Fibroblast of pulmonary artery (primary cell): ENCODE data around the gene YARS1.

Experiments used
- DNase-seq: peaks from one replicate; pipeline ENCODE4 v3.0.0-alpha.2; 2010; ENCODE audit warnings: low read depth
- H3K4me3 ChIP-seq: replicated peaks from 2 replicates; pipeline ENCODE4 v1.5.1; 2011; ENCODE audit warnings: low read depth, mild to moderate bottlenecking, control low read depth, low read length, moderate library complexity
- CTCF ChIP-seq: IDR thresholded peaks from 2 replicates; pipeline ENCODE4 v1.5.1; 2011; ENCODE audit warnings: mild to moderate bottlenecking, control low read depth, low read length, inconsistent platforms; ENCODE audit errors: missing control alignments

YARS1 gene

GRCh38 chr1:32727876-32728275, 89.3 kb downstream of the YARS1 start:
- DNase-seq = no peak
- no peak overlapping the region for H3K4me3 ChIP-seq
- no peak for TF ChIP-seq CTCF

GRCh38 chr1:32725615-32725982, 91.6 kb downstream of the YARS1 start:
- no peak for TF ChIP-seq CTCF
- no peak for DNase-seq
- no peak overlapping the region for H3K4me3 ChIP-seq
